GM12874 (cell line): ENCODE data around the gene LPIN1.

Source experiments
- TF ChIP-seq, protein P1 (sequence below): IDR thresholded peaks from 2 replicates; pipeline ENCODE4 v1.5.1; 2011; ENCODE audit warnings: low read depth, mild to moderate bottlenecking, control low read depth, low read length, moderate library complexity; ENCODE audit not compliant: insufficient read depth

LPIN1 gene

DNA sequence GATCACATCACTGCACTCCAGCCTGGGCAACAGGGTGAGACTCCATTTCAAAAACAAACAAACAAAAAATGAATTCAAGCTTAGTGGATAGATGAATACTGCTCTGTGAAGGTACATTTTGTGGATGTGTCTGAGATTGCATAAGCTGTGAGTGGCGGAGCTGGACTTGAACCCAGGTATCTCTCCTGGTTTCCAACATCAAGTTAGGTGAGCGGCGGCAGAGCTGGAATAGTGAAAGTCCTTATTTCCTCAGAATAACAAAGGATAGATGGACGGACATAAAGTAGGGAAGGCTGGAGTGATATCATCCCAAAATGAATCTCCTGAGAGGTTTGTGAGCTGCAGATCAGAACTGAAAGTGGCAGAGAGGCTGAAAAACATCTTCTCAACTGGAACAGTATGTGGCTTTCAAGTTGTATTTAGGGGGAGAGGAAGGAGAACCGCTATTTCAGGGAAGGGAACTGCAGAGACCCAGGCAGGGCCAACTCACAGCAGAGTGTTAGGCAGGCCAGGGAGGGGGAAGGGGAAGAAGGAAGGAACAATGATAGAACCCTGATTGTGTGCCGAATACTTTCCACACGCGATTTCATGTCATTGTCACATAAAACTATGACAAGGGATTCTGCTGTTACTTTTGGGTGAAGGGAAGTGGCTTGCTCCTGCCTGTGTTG is 106.2 kb downstream of the LPIN1 start:
- TF ChIP-seq, protein P1, sequence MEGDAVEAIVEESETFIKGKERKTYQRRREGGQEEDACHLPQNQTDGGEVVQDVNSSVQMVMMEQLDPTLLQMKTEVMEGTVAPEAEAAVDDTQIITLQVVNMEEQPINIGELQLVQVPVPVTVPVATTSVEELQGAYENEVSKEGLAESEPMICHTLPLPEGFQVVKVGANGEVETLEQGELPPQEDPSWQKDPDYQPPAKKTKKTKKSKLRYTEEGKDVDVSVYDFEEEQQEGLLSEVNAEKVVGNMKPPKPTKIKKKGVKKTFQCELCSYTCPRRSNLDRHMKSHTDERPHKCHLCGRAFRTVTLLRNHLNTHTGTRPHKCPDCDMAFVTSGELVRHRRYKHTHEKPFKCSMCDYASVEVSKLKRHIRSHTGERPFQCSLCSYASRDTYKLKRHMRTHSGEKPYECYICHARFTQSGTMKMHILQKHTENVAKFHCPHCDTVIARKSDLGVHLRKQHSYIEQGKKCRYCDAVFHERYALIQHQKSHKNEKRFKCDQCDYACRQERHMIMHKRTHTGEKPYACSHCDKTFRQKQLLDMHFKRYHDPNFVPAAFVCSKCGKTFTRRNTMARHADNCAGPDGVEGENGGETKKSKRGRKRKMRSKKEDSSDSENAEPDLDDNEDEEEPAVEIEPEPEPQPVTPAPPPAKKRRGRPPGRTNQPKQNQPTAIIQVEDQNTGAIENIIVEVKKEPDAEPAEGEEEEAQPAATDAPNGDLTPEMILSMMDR = no peak

DNA sequence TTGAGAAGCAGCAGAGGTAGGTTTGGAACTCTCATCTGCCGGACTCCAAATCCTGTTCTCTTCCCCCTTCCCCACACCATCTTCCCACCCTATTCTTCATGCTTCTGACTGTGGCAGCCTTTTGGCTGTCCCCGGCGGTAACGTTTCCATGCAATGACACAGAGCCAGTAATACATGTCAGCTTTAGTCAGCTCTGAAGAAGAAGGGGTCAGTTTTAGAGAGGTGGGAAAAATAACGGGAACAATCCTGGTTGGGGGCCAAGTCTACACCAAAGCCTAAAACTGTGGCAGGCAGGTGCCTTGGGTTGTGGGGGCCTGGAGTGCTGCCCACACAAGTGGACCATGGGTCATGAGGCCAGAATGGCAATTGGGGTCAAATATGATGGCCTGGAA is 106.8 kb downstream of the LPIN1 start:
- TF ChIP-seq, protein P1 = no peak

DNA sequence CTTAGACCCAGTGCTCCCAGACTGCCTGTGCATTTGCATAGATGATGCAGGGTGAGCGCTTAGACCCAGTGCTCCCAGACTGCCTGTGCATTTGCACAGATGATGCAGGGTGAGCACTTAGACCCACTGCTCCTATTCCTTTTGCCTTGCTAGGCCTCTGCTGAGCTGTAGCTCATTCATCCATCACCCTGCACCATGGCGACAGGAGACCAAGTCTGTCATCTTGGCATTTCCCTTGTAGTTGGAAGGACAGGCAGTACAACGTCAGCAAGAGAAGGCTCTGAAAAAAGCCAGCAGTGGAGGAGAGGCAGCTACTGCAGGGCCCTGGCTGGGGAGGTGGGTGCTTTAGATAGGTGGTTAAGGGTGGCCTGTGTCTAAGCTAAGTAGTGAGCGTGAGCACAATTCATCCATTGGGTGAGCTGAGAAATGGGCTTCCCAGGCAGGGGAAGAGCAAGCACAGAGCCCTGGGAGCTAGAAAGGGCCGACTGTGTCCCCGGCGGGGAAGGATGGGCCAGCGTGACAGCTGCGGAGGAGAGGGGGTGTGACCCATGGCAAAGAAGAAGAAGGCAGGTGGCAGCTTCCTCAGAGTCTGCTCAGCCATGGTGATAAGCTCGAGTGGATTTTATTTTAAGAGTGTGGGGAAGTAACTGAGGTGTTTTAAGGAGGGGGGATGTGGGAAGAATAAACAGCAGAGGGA is 108.8 kb downstream of the LPIN1 start:
- TF ChIP-seq, protein P1 = no peak

DNA sequence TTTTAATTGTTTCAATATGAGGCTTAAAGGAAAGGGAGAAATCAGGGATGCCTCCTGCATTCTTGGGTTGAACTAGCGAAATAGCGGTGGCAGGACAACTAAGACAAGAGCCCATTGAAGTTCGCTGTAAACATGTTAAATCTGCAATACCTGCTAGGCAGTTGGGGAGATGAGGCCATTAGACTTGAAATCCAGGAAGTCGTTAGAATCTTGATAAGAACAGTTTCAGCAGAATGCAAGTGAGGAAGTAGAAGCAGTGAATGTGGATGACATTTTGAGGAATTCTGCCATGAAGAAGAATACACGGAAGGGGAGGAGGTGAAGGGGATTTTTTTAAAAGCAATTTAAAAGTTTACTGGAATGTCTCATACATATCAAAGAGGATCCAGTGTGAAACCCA is 109.7 kb downstream of the LPIN1 start:
- TF ChIP-seq, protein P1 = no peak

DNA sequence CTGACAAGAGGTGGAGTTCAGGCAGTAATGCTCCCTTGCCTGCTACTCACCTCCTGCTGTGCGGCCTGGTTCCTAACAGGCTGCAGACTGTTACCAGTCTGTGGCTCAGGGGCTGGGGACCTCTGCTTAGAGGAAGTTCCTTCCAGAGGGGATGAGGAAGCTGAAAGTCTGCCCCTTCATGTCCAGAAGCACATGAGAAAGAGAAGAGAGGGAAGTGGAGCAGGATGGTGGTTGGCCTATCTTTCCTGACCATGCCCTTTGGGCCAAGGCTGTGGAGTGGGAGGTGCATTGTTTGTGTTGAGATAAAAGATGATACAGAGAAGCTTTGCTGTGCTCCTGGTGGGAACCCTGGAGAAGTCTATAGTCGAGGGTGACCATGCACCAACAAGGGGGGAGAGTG is 112.5 kb downstream of the LPIN1 start:
- TF ChIP-seq, protein P1 = no peak

DNA sequence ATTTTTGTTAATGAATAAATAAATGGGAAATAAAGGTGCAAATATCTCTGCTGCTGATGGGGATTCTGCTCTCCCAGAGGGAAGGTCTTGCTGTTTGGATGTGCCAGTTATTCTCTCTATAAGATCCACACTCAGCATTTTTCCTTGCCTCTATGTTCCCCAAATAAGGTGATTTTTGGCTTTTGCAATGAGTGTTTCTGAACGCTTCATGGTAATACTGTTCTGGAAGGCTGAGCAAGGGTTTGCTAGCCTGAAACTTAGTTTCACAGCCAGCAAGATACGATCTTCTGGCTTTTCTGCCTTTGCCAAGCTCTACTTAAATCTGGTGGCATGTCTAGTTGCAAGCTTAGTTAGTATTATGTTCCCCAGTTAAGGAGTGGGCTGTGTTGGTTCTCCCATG is 114.6 kb downstream of the LPIN1 start:
- TF ChIP-seq, protein P1 = no peak

DNA sequence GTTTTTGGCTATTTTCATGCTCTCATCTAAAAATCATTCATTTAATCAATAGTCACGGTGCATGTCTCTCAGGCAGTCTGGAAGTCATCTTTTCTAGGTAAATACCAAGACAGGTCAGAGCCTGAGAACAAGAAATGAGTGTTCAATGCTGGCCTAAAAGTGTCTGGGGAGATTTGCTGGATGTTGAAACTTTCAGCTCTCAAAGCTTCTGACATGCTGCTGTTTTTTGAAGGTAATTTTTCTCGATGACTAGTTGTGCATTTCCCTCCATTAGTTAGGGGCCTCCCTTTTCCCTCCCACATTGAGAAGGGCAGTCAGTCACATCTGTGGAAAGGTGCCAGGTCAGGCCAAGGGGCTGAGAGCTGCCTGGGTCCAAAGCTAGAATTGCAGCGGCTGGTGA is 115.6 kb downstream of the LPIN1 start:
- TF ChIP-seq, protein P1 = no peak
